Activated naive CD4-positive, alpha-beta T cell treated with anti-CD3 and anti-CD28 coated beads, Interleukin-2, amount 50 U/mL, for 72 hours (primary cell): ENCODE measurements around the gene ALDOC. TPM values are rescaled to one million over a fixed set of nuclear protein-coding genes. Genes with fewer than 3 reads are reported as not detected.
A peak's percentile ranks its signal among the peaks of the same experiment; 100 is the strongest.
"Not testable (repeated sequence)": the region's sequence is repeated elsewhere in the genome, so short reads cannot be mapped to it uniquely, and the experiment has no call there.

Experiments
- ATAC-seq, 2 donors: fragments of 150-1000 bp; cut with Tn5 transposase; 2 replicates each; pipeline ENCODE4 v1.10.0; 2021; ENCODE audit warnings: mild to moderate bottlenecking in 2 of 2, moderate library complexity in 2 of 2
- DNase-seq, 2 donors: peaks; one replicate each; pipeline ENCODE4 v3.0.0; 2021 to 2022; ENCODE audit warnings: low spot score in 2 of 2
- H3K27ac Mint-ChIP-seq, 2 donors: one replicate each; pipeline ENCODE4 v1.8.0; 2022; ENCODE audit warnings: mild to moderate bottlenecking in 2 of 2, mixed read lengths in 2 of 2
- H3K36me3 Mint-ChIP-seq, 2 donors: one replicate each; pipeline ENCODE4 v1.8.0; 2022; ENCODE audit warnings: mixed read lengths in 2 of 2
- H3K9me3 Mint-ChIP-seq, 2 donors: one replicate each; pipeline ENCODE4 v1.8.0; 2022; ENCODE audit warnings: mixed read lengths in 2 of 2
- total RNA-seq, 2 donors: library from RNA; stranded (reverse); gene quantifications; one replicate each; pipeline ENCODE4 v1.2.3, GENCODE V29; 2022

Gene ALDOC
- total RNA-seq: 100 to 1,000 TPM in 1 of 2 donors, 10 to 100 TPM in 1; 41.6 to 220 TPM

DNA sequence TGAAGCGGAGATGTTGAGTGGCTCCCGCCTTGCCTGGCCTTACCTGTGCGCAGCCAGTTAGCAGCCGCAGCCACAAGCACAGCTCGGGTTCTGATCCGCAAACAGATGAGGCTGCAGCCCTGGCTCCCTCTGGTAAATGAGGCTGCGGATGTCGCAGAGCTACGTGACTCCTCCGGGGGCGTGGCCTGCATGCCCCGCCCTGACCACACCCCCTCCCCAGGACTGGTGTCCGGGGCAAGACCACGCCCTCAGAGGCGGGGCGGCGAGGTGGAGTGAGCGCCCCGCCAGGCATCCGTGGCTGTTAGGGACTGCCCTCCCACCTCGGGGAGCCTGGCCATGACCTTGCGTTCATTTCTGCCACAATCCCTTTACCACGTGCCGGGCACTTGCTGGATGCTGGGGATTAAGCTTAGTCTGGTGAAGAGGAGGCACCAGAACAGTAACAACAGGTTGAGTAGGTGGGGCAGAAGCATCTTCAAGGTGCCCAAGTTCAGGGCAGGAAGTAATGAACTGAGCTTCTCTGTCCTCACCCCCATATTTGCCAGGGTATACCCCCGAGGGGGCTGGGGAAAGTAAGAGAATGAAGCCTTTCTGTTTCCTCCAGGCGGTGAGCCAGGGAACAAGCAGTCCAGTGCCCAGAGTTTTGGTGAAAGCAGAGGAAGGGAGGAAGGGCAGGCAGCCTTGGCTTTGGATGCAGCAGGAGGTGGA lies at the start of gene ALDOC:
TSS of gene ALDOC (minus strand) at position 138 of the 708 bp plus-strand sequence. CDS start 1,363 bp downstream, outside the sequence.
- H3K9me3 Mint-ChIP-seq: no peaks in the 10 kb centered on the region
- DNase-seq (peak; percentile 96 to 99), ATAC-seq (peak; percentile 91 to 93)
- peaks cover 18 to 39% of the 10 kb centered on the region in 2 donors for H3K36me3 Mint-ChIP-seq
- H3K27ac Mint-ChIP-seq: peak within 1 kb of the TSS; percentile 60 to 94

GRCh38 chr17:28624148-28624547 lies 47.5 kb upstream of the ALDOC start:
- Mint-ChIP-seq H3K27ac (no peak overlapping the region), H3K36me3 (peaks cover 6 to 22% of the 10 kb centered on the region in 2 donors), H3K9me3 (no peaks in the 10 kb centered on the region)
- ATAC-seq (no peak), DNase-seq (no peak)

DNA sequence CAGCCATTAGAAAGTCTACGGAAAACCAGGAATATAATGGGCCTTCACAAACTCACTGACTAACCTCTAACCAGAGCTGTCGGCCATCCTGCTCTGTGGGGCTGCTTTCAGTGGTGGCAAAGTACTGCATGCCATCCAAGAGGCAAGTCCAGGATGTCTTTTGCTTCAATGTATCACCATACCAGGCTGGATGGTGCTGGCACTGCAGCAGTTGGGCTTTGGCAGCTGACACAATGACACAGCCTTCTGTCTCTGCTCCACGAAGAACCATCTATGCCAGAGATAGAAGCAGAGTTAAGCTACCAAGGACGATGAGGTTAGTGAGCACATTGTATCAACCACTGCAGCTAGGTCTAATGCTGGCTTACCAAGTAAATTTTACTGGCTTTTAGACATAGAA lies 47.0 kb upstream of the ALDOC start:
- H3K27ac Mint-ChIP-seq: no peak overlapping the region
- no peak for DNase-seq
- no peak for ATAC-seq
- H3K9me3 Mint-ChIP-seq: no peaks in the 10 kb centered on the region
- H3K36me3 Mint-ChIP-seq: peaks cover 6 to 22% of the 10 kb centered on the region in 2 donors

DNA sequence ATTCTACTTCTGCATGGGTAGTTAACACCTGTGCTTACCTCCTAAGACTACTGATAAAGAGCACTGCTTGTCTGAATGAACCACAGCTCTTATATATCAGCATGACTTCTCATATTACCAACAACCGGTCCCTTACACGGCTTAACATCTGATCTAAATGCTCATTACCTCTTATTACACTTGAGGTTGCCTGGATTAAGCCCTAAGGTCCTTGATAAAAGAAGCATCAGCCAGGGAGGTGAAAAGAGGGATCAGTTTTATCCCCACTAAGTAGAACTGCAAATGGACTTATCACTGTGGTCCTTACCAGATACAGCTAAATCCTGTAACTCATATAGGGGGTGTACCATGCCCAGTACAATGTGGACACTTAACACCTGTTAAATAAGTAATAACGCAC lies 45.5 kb upstream of the ALDOC start:
- ATAC-seq: no peak
- DNase-seq: no peak
- Mint-ChIP-seq H3K27ac (no peak overlapping the region), H3K9me3 (no peaks in the 10 kb centered on the region), H3K36me3 (peaks cover 3 to 17% of the 10 kb centered on the region in 2 donors)

GRCh38 chr17:28620010-28620409 lies 43.3 kb upstream of the ALDOC start:
- DNase-seq (no peak), ATAC-seq (no peak)
- H3K36me3 Mint-ChIP-seq: peaks cover 4 to 17% of the 10 kb centered on the region in 2 donors
- H3K27ac Mint-ChIP-seq: no peak overlapping the region
- H3K9me3 Mint-ChIP-seq: no peaks in the 10 kb centered on the region

DNA sequence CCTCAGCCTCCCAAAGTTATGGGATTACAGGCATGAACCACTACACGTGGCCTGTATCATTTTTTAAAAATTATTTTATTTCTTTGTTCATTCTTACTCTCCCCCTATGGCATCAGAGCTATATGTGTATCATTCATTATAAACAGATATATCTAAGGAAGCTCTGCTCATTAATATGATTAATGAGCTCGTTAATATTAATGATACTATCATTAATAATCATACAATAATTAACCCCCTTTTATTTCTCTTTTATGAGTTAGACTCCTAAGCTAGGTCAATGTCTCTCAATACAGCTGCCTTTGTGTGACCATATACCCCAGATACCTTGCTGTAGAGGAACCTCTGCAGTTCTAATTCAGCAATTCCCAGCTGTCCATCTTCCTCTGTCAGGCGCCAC lies 41.8 kb upstream of the ALDOC start:
- ATAC-seq (no peak), DNase-seq (no peak)
- Mint-ChIP-seq H3K36me3 (peaks cover 4 to 17% of the 10 kb centered on the region in 2 donors), H3K9me3 (no peaks in the 10 kb centered on the region), H3K27ac (no peak overlapping the region)

DNA sequence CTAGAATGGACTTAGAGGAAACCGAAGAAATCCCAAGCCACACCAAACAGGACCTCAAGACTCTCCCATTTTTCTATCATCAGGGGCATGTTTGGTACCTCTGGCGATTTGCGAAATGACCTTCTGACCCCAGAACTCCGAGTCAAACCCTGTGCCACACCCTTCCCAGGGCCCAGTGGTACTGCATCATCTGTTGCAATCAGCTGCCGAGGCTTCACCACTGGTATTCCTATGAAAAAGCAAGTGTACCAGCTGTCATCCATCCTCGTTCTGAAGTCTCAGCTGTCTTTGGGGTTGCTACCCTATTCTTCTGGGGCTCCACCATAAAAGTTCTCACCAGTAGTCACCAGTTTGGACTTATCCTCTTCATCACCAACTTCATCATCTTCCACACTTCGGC lies 39.6 kb upstream of the ALDOC start:
- peaks cover 4 to 13% of the 10 kb centered on the region in 2 donors for H3K36me3 Mint-ChIP-seq
- no peaks in the 10 kb centered on the region for H3K9me3 Mint-ChIP-seq
- H3K27ac Mint-ChIP-seq: no peak overlapping the region
- ATAC-seq (no peak), DNase-seq (no peak)

DNA sequence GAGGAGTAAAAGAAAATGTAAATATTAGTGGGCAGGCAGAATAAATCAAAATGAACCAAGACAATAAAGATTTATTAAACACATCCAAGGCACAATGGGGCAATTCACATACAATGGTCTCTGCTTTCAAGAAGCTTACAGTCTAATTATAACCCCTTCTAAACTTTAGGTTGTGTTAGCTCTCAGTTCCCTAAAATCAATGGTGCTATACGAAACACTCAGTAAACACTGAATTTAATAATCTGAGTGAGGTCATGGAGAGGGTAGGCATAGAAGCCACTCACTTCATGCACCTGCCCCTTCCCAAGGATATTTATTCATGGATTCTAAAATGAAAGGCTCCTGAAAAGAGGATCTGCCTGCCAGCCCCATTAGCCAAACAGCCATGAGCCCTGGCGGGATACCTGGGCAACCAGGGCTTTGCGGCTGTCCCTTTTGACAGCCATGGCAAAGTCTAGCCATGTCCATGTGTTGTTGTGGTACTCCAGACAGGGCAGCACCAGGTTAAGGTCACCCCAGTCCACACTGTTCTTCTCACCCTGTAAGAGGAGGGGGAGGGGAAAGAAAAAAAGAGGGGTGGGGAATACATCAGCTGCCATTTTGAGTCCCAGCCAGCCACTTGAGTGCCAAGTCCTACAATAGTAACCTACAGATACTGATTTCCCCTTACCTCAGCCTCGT lies 38.7 kb upstream of the ALDOC start:
- ATAC-seq (no peak), DNase-seq (no peak)
- Mint-ChIP-seq H3K9me3 (no peaks in the 10 kb centered on the region), H3K36me3 (peaks cover 4 to 11% of the 10 kb centered on the region in 2 donors), H3K27ac (peak overlapping the region in 1 of 2 donors; percentile 67)

GRCh38 chr17:28613931-28614381 lies 37.3 kb upstream of the ALDOC start, which contains the start of gene RSKR:
RSKR (minus strand) TSS chr17:28614185; CDS start chr17:28614161, 24 bp downstream.
- no peaks in the 10 kb centered on the region for H3K9me3 Mint-ChIP-seq
- H3K27ac Mint-ChIP-seq: peak within 1 kb of the TSS; percentile 44 to 67
- DNase-seq (no peak), ATAC-seq (peak in 1 of 2 donors; percentile 14)
- H3K36me3 Mint-ChIP-seq: peaks cover 4 to 7% of the 10 kb centered on the region in 2 donors

- DNase-seq (peak in 1 of 2 donors; percentile 21), ATAC-seq (peak; percentile 58 to 59)
- H3K9me3 Mint-ChIP-seq: no peaks in the 10 kb centered on the region
- H3K36me3 Mint-ChIP-seq: peaks cover 4 to 7% of the 10 kb centered on the region in 2 donors
- H3K27ac Mint-ChIP-seq: peak overlapping the region in 1 of 2 donors; percentile 38
Measured at GRCh38 chr17:28612936-28613872, 36.5 kb upstream of the ALDOC start.

DNA sequence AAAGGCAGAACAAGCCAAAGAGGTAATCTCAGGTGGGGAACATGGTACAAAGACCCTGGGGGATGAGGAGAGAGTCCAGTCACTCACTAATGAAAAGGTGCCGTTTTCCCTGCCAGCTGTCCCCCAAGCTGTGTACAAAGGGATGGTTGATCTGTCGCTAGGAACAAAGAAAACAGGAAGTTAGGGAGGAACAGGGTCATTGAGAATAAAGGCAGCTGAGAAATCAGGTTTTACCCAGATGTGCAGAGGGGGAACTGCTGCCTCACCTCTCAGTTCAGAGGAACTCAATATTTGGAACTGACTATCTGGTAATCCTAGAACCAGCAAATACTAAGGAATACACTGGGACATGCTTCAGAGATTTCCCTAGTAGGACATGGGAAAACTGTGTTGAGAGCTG lies 35.8 kb upstream of the ALDOC start:
- DNase-seq (no peak), ATAC-seq (no peak)
- peaks cover 4 to 7% of the 10 kb centered on the region in 2 donors for H3K36me3 Mint-ChIP-seq
- H3K9me3 Mint-ChIP-seq: no peaks in the 10 kb centered on the region
- H3K27ac Mint-ChIP-seq: peak overlapping the region in 1 of 2 donors; percentile 57

GRCh38 chr17:28610376-28610775 lies 33.7 kb upstream of the ALDOC start:
- peaks cover 0 to 11% of the 10 kb centered on the region in 2 donors for H3K36me3 Mint-ChIP-seq
- DNase-seq (no peak), ATAC-seq (no peak)
- H3K9me3 Mint-ChIP-seq: no peaks in the 10 kb centered on the region
- peak overlapping the region; percentile 40 to 62 for H3K27ac Mint-ChIP-seq

- not testable (repeated sequence) for H3K36me3 Mint-ChIP-seq, DNase-seq, H3K27ac Mint-ChIP-seq, H3K9me3 Mint-ChIP-seq, ATAC-seq
Measured at GRCh38 chr17:28604031-28604430, 27.3 kb upstream of the ALDOC start.

GRCh38 chr17:28599311-28600184 lies 22.9 kb upstream of the ALDOC start:
- Mint-ChIP-seq H3K36me3 (peaks cover 18% of the 10 kb centered on the region in 2 donors), H3K9me3 (no peaks in the 10 kb centered on the region), H3K27ac (peak overlapping the region; percentile 97)
- peak; percentile 55 to 79 for DNase-seq
- peak; percentile 76 to 85 for ATAC-seq

GRCh38 chr17:28598799-28599310 lies 22.2 kb upstream of the ALDOC start, which contains the start of gene SPAG5:
SPAG5 (minus strand) TSS chr17:28599025; CDS start chr17:28598946, 79 bp downstream.
- DNase-seq (peak; percentile 95 to 97), ATAC-seq (peak; percentile 87 to 93)
- H3K27ac Mint-ChIP-seq: peak within 1 kb of the TSS; percentile 97
- peaks cover 18% of the 10 kb centered on the region in 2 donors for H3K36me3 Mint-ChIP-seq
- H3K9me3 Mint-ChIP-seq: no peaks in the 10 kb centered on the region
